K562 treated with DMSO at 1 percent for 12 hours (cell line): ENCODE results near the gene MS4A2. TPM values are rescaled to one million over a fixed set of nuclear protein-coding genes. Genes with fewer than 3 reads are reported as not detected.

Source experiments
- total RNA-seq: library from RNA; unstranded; fragments of 300-600 nt; gene quantifications from 2 replicates; pipeline ENCODE4 v1.2.3, GENCODE V29; 2022; ENCODE audit not compliant: insufficient read depth

Gene MS4A2
- total RNA-seq: 1.2 TPM in 1 of 2 replicates, not detected in the other

DNA sequence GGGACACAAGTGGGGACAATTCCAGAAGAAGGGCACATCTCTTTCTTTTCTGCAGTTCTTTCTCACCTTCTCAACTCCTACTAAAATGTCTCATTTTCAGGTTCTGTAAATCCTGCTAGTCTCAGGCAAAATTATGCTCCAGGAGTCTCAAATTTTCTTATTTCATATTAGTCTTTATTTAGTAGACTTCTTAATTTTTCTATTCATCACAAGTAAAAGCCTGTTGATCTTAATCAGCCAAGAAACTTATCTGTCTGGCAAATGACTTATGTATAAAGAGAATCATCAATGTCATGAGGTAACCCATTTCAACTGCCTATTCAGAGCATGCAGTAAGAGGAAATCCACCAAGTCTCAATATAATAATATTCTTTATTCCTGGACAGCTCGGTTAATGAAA lies at the start of gene MS4A2:
TSS of gene MS4A2 (plus strand) at position 301 of the 400 bp plus-strand sequence. CDS start 102 bp downstream, outside the sequence.

DNA sequence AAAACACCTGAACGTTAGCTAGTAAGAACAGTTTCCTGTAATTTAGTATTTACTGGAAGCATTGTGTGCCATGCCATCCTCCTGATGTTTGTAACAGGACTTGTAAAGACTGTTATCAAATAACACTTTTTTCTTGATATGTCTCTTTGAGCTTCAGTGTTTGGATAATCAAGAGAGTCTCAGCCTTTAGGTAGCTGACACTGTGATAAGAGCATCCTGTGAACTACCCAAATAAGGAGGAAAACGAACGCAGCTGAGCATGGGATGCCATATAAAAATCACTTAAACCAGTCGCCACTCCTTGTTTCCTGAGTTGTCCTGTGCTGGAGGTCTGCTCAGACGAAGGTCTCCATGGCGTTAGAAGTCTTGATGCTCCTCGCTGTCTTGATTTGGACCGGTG lies 48.4 kb upstream of the MS4A2 start, which contains the start of gene OOSP2:
TSS of gene OOSP2 (plus strand) at position 301 of the 400 bp plus-strand sequence. CDS start at position 352, 51 bp downstream.

DNA sequence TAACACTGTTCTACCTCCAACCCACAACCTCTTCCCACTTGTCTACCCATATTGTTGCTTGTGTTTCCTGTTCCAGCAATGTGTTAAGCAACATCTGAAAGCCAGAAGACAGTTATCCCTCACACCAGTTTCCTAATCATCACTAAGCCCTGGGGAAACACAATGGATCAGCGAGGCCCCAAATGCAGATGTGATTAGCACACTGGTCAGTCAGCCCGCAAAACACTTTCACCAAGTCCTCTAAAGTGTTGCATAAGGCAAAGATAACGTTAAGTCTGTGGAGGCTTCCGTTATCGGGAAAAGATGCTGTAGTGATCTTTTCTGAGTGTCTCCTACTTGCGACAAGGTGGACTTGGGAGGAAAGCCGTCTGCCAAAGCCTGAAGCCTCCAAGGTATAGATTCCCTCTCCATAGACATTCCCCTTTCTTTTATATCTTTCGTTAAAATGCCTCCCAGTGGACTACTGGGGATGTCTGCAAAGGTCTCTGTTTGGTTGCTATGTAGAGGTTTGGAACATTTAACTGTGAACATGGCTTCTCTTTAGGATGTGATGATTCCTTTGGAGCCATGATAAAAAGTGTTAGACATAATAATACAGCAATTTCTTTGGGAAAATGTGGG lies 32.0 kb upstream of the MS4A2 start, which contains the start of gene MS4A3:
TSS of gene MS4A3 (plus strand) at position 317 of the 621 bp plus-strand sequence. CDS start 4,496 bp downstream, outside the sequence.

Other genes with a start within 250 kb of the MS4A2 start
- gene CBLIF, start 243.2 kb upstream of the MS4A2 start, total RNA-seq: not detected in 2 replicates
- gene TCN1, start 222.2 kb upstream of the MS4A2 start, total RNA-seq: 34.8 and 56.5 TPM in 2 replicates
- not detected in 2 replicates for gene OOSP3, start 209.9 kb upstream of the MS4A2 start, total RNA-seq
- 1.6 TPM in 1 of 2 replicates, not detected in the other for gene OOSP1, start 150.2 kb upstream of the MS4A2 start, total RNA-seq
- not detected in 2 replicates for gene OOSP4A, start 124.6 kb upstream of the MS4A2 start, total RNA-seq
- gene OOSP4B, start 71.5 kb upstream of the MS4A2 start, total RNA-seq: not detected in 2 replicates
- not detected in 2 replicates for gene OOSP2, start 48.3 kb upstream of the MS4A2 start, total RNA-seq
- 33.6 and 56.8 TPM in 2 replicates for gene MS4A3, start 32.0 kb upstream of the MS4A2 start, total RNA-seq
- not detected in 2 replicates for gene MS4A6A, start 94.4 kb downstream of the MS4A2 start, total RNA-seq
- gene MS4A4E, start 154.5 kb downstream of the MS4A2 start, total RNA-seq: 0.72 TPM in 1 of 2 replicates, not detected in the other
- gene MS4A4A, start 192.0 kb downstream of the MS4A2 start, total RNA-seq: 1.9 TPM in 1 of 2 replicates, not detected in the other
- gene MS4A6E, start 238.6 kb downstream of the MS4A2 start, total RNA-seq: not detected in 2 replicates